C4-2B (cell line): ENCODE data around the gene LMF1.

Experiments
- CTCF ChIP-seq: fragments of 450-650 bp; conservative IDR thresholded peaks from 2 replicates; pipeline ENCODE4 v1.5.1; 2017; ENCODE audit warnings: mild to moderate bottlenecking
- ZFX ChIP-seq: fragments of 450-650 bp; IDR thresholded peaks from 2 replicates; pipeline ENCODE4 v1.6.1; 2017

DNA sequence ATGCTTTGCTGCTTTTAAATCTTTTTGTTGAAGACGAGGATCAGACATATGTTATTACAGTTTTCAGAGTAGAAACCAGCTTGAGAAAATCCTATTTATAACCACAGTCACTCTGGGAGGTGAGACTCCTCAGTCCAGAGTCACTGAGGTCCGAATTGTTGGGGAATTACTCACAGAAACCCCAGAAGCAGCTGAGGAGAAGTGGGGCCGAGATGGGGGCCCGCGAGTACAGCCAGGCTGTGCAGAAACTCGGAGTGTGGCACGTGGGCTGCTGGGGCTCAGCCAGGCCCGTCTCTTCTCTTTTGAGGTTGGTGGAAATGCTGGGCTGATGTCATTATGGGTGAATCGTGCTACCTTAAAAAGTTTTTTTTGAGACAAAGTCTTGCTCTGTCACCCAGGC, 155.8 kb downstream of the LMF1 start:
- TF ChIP-seq CTCF: no peak
- TF ChIP-seq ZFX: no peak
